HUES48 (cell line): ENCODE data around the gene DPM2.
A peak's percentile ranks its signal among the peaks of the same experiment; 100 is the strongest.

Source experiments
- H3K27ac ChIP-seq: one replicate; pipeline ENCODE4 v1.7.0; 2013; ENCODE audit warnings: low read depth, low read length, inconsistent platforms
- H3K27me3 ChIP-seq: 2 replicates; pipeline ENCODE4 v1.6.1; 2013; ENCODE audit warnings: mild to moderate bottlenecking, low read length; ENCODE audit not compliant: control insufficient read depth, insufficient read depth
- H3K36me3 ChIP-seq: 2 replicates; pipeline ENCODE4 v1.6.1; 2013; ENCODE audit warnings: low read length; ENCODE audit not compliant: control insufficient read depth, insufficient read depth
- H3K4me1 ChIP-seq: 2 replicates; pipeline ENCODE4 v1.6.1; 2013; ENCODE audit warnings: mild to moderate bottlenecking, low read length; ENCODE audit not compliant: control insufficient read depth, insufficient read depth
- H3K4me3 ChIP-seq: 2 replicates; pipeline ENCODE4 v1.5.1; 2013; ENCODE audit warnings: mild to moderate bottlenecking, low read depth, low read length
- H3K9ac ChIP-seq: 2 replicates; pipeline ENCODE4 v1.6.1; 2013; ENCODE audit warnings: mild to moderate bottlenecking, low read depth, low read length, moderate library complexity
- H3K9me3 ChIP-seq: 2 replicates; pipeline ENCODE4 v1.6.1; 2013; ENCODE audit warnings: low read length; ENCODE audit not compliant: control insufficient read depth, insufficient read depth

DPM2 gene

GRCh38 chr9:127977884-127978647, 40.4 kb upstream of the DPM2 start:
- Histone ChIP-seq H3K9ac (no peak overlapping the region; the same call in 1 of the 2 replicates), H3K27me3 (no peaks in the 10 kb centered on the region), H3K4me1 (peaks cover 24% of the 10 kb centered on the region), H3K4me3 (peak overlapping the region; percentile 84), H3K27ac (peak overlapping the region; percentile 59), H3K36me3 (no peaks in the 10 kb centered on the region), H3K9me3 (no peaks in the 10 kb centered on the region)

GRCh38 chr9:127977009-127977883, 39.6 kb upstream of the DPM2 start:
- Histone ChIP-seq H3K4me1 (peaks cover 30% of the 10 kb centered on the region), H3K27me3 (no peaks in the 10 kb centered on the region), H3K9me3 (no peaks in the 10 kb centered on the region), H3K27ac (peak overlapping the region; percentile 59), H3K9ac (no peak overlapping the region; the same call in 1 of the 2 replicates), H3K36me3 (no peaks in the 10 kb centered on the region), H3K4me3 (peak overlapping the region; percentile 44)

GRCh38 chr9:127976498-127976897, 38.8 kb upstream of the DPM2 start:
- Histone ChIP-seq H3K27ac (no peak overlapping the region), H3K9me3 (no peaks in the 10 kb centered on the region), H3K27me3 (no peaks in the 10 kb centered on the region), H3K9ac (no peak overlapping the region), H3K4me3 (no peak overlapping the region), H3K4me1 (peaks cover 33% of the 10 kb centered on the region), H3K36me3 (no peaks in the 10 kb centered on the region)

- H3K36me3 ChIP-seq, result no peaks in the 10 kb centered on the region
- H3K27ac ChIP-seq, result no peak overlapping the region
- no peak overlapping the region for H3K4me3 ChIP-seq
- H3K27me3 ChIP-seq, result no peaks in the 10 kb centered on the region
- H3K9me3 ChIP-seq, result no peaks in the 10 kb centered on the region
- H3K9ac ChIP-seq, result no peak overlapping the region
- peaks cover 38% of the 10 kb centered on the region for H3K4me1 ChIP-seq
Measured at GRCh38 chr9:127975376-127976315, 38.0 kb upstream of the DPM2 start.

GRCh38 chr9:127974769-127975261, 37.2 kb upstream of the DPM2 start:
- Histone ChIP-seq H3K27me3 (no peaks in the 10 kb centered on the region), H3K36me3 (no peaks in the 10 kb centered on the region), H3K9ac (no peak overlapping the region), H3K4me3 (no peak overlapping the region), H3K4me1 (peaks cover 41% of the 10 kb centered on the region), H3K9me3 (no peaks in the 10 kb centered on the region), H3K27ac (no peak overlapping the region)

GRCh38 chr9:127974001-127974768, 36.5 kb upstream of the DPM2 start:
- no peak overlapping the region for H3K9ac ChIP-seq

GRCh38 chr9:127973169-127974000, 35.7 kb upstream of the DPM2 start:
- Histone ChIP-seq H3K4me3 (no peak overlapping the region), H3K27me3 (no peaks in the 10 kb centered on the region), H3K9me3 (no peaks in the 10 kb centered on the region), H3K27ac (no peak overlapping the region), H3K36me3 (no peaks in the 10 kb centered on the region), H3K9ac (no peak overlapping the region; the same call in 1 of the 2 replicates), H3K4me1 (peaks cover 40% of the 10 kb centered on the region)

More at GRCh38 chr9:127974001-127974768, 36.5 kb upstream of the DPM2 start:
- no peaks in the 10 kb centered on the region for H3K27me3 ChIP-seq
- H3K4me1 ChIP-seq, result peaks cover 41% of the 10 kb centered on the region
- no peaks in the 10 kb centered on the region for H3K36me3 ChIP-seq
- H3K27ac ChIP-seq, result no peak overlapping the region
- no peak overlapping the region for H3K4me3 ChIP-seq
- H3K9me3 ChIP-seq, result no peaks in the 10 kb centered on the region

GRCh38 chr9:127972236-127972871, 34.7 kb upstream of the DPM2 start:
- peak overlapping the region; percentile 57 for H3K27ac ChIP-seq
- no peaks in the 10 kb centered on the region for H3K9me3 ChIP-seq
- H3K4me1 ChIP-seq, result peaks cover 30% of the 10 kb centered on the region
- H3K36me3 ChIP-seq, result no peaks in the 10 kb centered on the region
- peak overlapping the region; percentile 3; the same call in 1 of the 2 replicates for H3K9ac ChIP-seq
- no peaks in the 10 kb centered on the region for H3K27me3 ChIP-seq
- H3K4me3 ChIP-seq, result no peak overlapping the region
